Common myeloid progenitor, CD34-positive (primary cell): Measurements from ENCODE around the gene PACRG.

ENCODE experiments used
- CTCF ChIA-PET: fragments of 350-600 bp; sonication (Branson Sonifier 250); formaldehyde crosslinking; loops from one replicate; lab custom pipeline; 2021; ENCODE audit warnings: antibody characterized with exemption; lab: Charles Lee
- POLR2A ChIA-PET: fragments of 350-600 bp; sonication (Branson Sonifier 250); formaldehyde crosslinking; loops from one replicate; lab custom pipeline; 2021; ENCODE audit warnings: antibody characterized with exemption; lab: Charles Lee
- DNase-seq, 3 donors: peaks; one replicate each; pipeline versions ENCODE4 v3.0.0 to v3.0.0-alpha.2; 2013
- H3K27ac ChIP-seq, 2 experiments: 1 replicate in 1 of 2; 2 replicates in 1 of 2; pipeline ENCODE4 v1.7.0; 2013; ENCODE audit warnings: inconsistent platforms in 2 of 2, low read length in 2 of 2, mild to moderate bottlenecking in 2 of 2, low read depth in 1 of 2, moderate library complexity in 1 of 2; ENCODE audit not compliant: severe bottlenecking in 2 of 2, insufficient read depth in 1 of 2, poor library complexity in 1 of 2
- H3K27me3 ChIP-seq, 5 experiments: replicated peaks in 2 of 5; 1 replicate in 3 of 5; 2 replicates in 2 of 5; pipeline versions ENCODE4 v1.6.1 to v1.7.0; 2013; ENCODE audit warnings: low read length in 4 of 5, mild to moderate bottlenecking in 2 of 5, moderate library complexity in 2 of 5, inconsistent platforms in 1 of 5; ENCODE audit not compliant: insufficient read depth in 5 of 5, control insufficient read depth in 4 of 5
- H3K36me3 ChIP-seq, 4 experiments: 1 replicate in 2 of 4; 2 replicates in 2 of 4; pipeline versions ENCODE4 v1.6.1 to v1.7.0; 2013; ENCODE audit warnings: low read length in 3 of 4, control low read depth in 1 of 4, mild to moderate bottlenecking in 1 of 4; ENCODE audit not compliant: control insufficient read depth in 4 of 4, insufficient read depth in 4 of 4
- H3K4me1 ChIP-seq, 4 experiments: 1 replicate in 3 of 4; 2 replicates in 1 of 4; pipeline versions ENCODE4 v1.6.1 to v1.7.1; 2013; ENCODE audit warnings: low read length in 3 of 4, mild to moderate bottlenecking in 3 of 4, control low read depth in 1 of 4, inconsistent platforms in 1 of 4, moderate library complexity in 1 of 4; ENCODE audit not compliant: control insufficient read depth in 4 of 4, insufficient read depth in 4 of 4; ENCODE audit errors: control extremely low read depth in 1 of 4
- H3K4me3 ChIP-seq, 7 experiments: 1 replicate in 4 of 7; 2 replicates in 3 of 7; pipeline versions ENCODE4 v1.5.1 to v1.7.0; 2013; ENCODE audit warnings: mild to moderate bottlenecking in 7 of 7, low read length in 6 of 7, moderate library complexity in 6 of 7, inconsistent platforms in 2 of 7, low read depth in 2 of 7, control low read depth in 1 of 7; ENCODE audit not compliant: insufficient read depth in 4 of 7, control insufficient read depth in 1 of 7; ENCODE audit errors: extremely low read depth in 1 of 7
- H3K9me3 ChIP-seq, 5 experiments: 1 replicate in 4 of 5; 2 replicates in 1 of 5; pipeline versions ENCODE4 v1.6.1 to v1.7.1; 2013; ENCODE audit warnings: low read length in 4 of 5, mild to moderate bottlenecking in 2 of 5, inconsistent platforms in 1 of 5, low read depth in 1 of 5, moderate library complexity in 1 of 5; ENCODE audit not compliant: control insufficient read depth in 4 of 5, insufficient read depth in 2 of 5; ENCODE audit errors: control extremely low read depth in 1 of 5
- WGBS: methylation state at CpG from one replicate; pipeline ENCODE4 v1.1.5; 2013; ENCODE audit not compliant: insufficient coverage; 5-methylcytosine and 5-hydroxymethylcytosine counted together

PACRG gene

DNA sequence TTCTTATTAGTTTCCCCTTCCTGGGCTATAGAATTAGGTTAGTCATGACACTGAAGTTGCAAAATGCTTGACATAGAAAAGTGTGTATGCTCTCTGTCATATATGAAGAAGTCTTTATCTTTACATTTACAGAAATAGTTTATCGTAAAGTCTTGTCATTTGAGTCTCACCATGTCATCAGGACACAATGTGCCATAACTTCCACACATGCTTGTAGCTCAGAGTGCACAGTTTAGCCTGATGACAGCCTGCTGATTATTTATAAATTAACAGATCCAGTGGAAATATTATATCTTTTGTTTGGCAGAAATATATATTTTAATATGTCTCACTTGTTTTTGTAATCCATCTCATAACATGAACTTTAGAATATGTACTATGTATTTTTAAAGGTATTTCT, 399.8 kb downstream of the PACRG start:
- Histone ChIP-seq H3K9me3 (no peaks in the 10 kb centered on the region), H3K4me1 (no peaks in the 10 kb centered on the region), H3K27ac (no peak overlapping the region), H3K27me3 (no peaks in the 10 kb centered on the region), H3K36me3 (no peaks in the 10 kb centered on the region), H3K4me3 (no peak overlapping the region)
- WGBS, result no CpG with 5 or more reads among the region's 1 CpG
- ChIA-PET POLR2A (no interaction called here), CTCF (no interaction called here)
- DNase-seq, result no peak

DNA sequence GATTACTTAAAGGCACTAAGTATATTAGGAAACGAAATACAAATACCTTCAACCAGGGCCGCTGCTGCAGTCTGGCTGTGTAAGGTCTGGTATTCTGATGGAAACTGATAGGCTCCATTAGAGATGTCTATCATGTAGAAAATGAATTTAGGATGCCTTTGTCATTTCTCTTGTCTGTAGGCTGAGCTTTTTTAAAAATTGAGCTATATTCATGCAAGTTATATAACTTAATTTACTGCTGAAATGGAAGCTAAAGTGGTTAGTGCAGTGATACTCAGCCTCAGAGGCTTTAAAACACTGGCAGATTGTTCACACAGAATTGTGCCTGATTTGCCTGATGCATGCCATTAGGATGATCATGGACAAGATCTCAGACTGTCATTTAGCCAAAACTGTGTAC, 400.6 kb downstream of the PACRG start:
- 80% methylated on average over 1 of the region's 2 CpGs for WGBS

DNA sequence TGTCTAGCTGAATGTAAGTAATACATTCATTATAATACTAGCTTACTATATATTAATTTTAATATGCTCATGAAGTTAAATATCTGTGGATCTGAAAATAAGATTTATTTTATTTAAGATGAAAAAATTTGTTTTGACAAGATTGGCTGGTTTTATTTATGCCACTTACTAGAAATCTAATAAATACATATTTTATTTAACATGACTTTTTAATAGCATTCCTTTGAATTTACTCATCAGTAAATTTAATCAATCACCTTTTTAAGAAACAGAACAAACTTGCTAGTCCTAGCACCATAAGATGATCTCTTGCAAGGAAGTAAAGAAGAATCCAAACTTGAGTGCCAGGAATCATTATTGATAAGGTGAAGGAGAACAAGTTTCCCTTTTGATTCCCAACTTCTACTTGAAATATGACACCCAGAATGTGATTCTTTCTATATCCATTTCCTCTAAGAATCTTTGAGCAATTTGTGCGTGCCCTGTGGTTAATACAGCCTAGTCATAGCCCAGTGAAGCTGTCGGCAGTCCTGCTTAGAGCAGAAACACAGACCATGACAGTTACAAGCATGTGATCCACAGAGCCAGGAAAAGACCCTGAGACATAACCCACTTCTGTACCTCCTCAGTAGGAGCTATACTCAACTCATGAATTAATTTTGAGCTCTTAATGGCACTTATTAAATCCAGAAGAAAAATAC, 404.4 kb downstream of the PACRG start:
- Histone ChIP-seq H3K27me3 (no peaks in the 10 kb centered on the region), H3K4me3 (no peak overlapping the region), H3K27ac (no peak overlapping the region), H3K4me1 (no peaks in the 10 kb centered on the region), H3K36me3 (no peaks in the 10 kb centered on the region), H3K9me3 (no peaks in the 10 kb centered on the region)
- no peak for DNase-seq
- ChIA-PET CTCF (no interaction called here), POLR2A (no interaction called here)
- WGBS, result 92% methylated on average over 2 of the region's 2 CpGs

More for the DNA sequence above, 400.6 kb downstream of the PACRG start:
- H3K9me3 ChIP-seq, result no peaks in the 10 kb centered on the region
- no peaks in the 10 kb centered on the region for H3K36me3 ChIP-seq
- POLR2A ChIA-PET, result no interaction called here
- H3K27me3 ChIP-seq, result no peaks in the 10 kb centered on the region
- no peak for DNase-seq
- H3K4me1 ChIP-seq, result no peaks in the 10 kb centered on the region
- CTCF ChIA-PET, result interaction anchor here (0.9 kb wide), 1 partner anchor 42 kb away, joined by 3 read pairs; no protein-coding TSS in a partner anchor
- no peak overlapping the region for H3K4me3 ChIP-seq
- no peak overlapping the region for H3K27ac ChIP-seq

DNA sequence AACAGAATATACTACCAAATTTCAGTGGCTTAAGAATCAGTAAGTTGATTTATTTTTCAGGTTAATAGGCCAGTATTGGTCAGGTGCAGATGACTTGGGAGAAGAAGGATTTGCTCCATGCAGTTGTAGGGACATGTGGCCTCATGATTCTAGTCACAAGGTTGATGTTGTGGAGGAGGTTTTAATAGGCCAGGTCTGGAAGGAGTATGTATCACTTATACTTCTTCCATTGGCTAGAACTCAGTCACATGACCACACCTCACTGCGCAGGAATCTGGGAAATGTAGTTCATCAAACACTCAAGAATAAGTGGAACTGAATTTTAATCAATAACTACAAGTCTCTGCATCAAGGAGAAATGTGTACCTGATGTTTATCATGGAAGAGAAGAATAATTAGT, 405.2 kb downstream of the PACRG start:
- Histone ChIP-seq H3K4me1 (no peaks in the 10 kb centered on the region), H3K27me3 (no peaks in the 10 kb centered on the region), H3K4me3 (no peak overlapping the region), H3K36me3 (no peaks in the 10 kb centered on the region), H3K9me3 (no peaks in the 10 kb centered on the region), H3K27ac (no peak overlapping the region)
- DNase-seq, result no peak
- no CpG with 5 or more reads among the region's 1 CpG for WGBS
- CTCF ChIA-PET, result no interaction called here
- POLR2A ChIA-PET, result no interaction called here

DNA sequence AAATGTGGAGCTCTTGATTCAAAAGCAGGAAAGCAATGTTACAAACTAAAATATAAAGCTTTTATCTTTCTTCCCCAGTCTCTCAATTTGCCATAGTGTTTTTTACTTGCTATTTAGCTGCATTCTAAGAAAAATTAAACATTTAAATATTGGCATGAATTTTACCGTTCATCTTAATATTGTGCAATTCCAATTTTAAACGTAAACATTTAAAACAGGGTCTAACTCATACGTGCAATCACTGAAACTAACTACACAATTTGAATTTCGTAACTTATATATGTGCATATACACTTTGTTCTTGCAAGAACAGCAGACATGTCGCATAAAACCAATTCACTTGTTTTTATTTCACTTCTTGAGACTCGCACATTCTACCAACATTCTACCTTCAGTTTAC, 405.9 kb downstream of the PACRG start:
- DNase-seq, result no peak
- Histone ChIP-seq H3K27me3 (no peaks in the 10 kb centered on the region), H3K36me3 (no peaks in the 10 kb centered on the region), H3K9me3 (no peaks in the 10 kb centered on the region), H3K4me1 (no peaks in the 10 kb centered on the region), H3K27ac (no peak overlapping the region), H3K4me3 (no peak overlapping the region)
- ChIA-PET POLR2A (no interaction called here), CTCF (no interaction called here)
- WGBS, result 88% methylated on average over 3 of the region's 6 CpGs

DNA sequence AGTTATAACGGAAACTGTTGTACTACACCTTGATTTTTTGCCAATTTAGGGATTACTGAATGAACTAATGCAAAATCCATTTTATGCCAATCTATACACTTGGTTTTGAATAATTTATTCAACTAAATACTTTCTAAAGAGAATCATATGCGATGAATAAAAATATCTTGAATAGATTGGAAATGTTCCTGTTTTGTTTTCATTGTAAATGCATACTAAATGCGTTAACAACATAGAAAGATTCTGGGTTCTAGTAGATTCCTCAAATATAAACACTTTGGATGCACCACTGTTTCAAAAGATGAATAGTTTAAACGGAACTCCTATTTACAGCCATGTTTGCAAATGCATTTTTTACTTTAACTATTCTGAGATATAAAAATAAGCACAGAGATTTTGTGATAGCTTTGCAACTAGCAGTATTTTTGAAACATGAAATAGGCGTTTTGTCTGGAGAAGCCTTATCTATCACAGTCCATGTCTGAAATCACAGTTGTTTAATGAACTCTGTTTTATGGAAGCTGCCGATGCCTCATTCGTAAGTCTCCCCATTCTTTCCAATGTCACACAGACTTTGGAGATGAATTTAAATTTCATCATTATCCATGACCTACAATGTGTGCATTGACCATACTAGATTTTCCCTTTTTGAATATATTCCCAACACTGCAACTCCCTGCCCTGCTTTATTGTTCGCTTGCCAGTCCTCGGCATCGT, 409.1 kb downstream of the PACRG start:
- WGBS, result 100% methylated on average over 7 of the region's 10 CpGs
- DNase-seq, result no peak
- H3K9me3 ChIP-seq, result peaks cover 0 to 3% (median 0%) of the 10 kb centered on the region in 5 experiments
- CTCF ChIA-PET, result no interaction called here
- H3K4me3 ChIP-seq, result no peak overlapping the region
- POLR2A ChIA-PET, result no interaction called here
- H3K27ac ChIP-seq, result no peak overlapping the region
- H3K4me1 ChIP-seq, result no peaks in the 10 kb centered on the region
- H3K27me3 ChIP-seq, result no peaks in the 10 kb centered on the region
- H3K36me3 ChIP-seq, result no peaks in the 10 kb centered on the region

DNA sequence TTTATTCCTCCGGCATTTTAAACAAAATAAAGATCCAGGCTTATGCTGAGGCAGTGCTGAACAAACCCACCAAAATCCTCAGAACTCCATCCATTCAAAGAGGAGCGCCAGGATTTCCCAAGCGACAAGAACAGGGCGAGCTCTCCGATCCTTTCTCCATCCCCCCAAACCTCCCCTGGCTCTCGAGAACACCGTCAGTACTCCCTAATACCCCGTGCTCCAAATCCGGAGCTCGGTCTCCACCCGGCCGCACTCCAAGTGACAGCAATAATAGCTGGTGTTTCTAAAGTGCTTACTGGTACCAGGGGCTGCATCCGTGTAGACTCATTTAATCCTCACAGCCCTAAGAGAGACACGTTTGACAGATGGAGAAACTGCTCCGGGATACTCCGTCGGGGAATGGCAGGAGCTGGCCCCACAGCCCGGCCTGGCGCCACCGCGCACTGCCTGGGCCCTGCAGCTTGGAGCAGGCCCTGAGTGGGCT, 409.7 kb downstream of the PACRG start:
- CTCF ChIA-PET, result no interaction called here
- H3K4me3 ChIP-seq, result no peak overlapping the region
- H3K4me1 ChIP-seq, result no peaks in the 10 kb centered on the region
- WGBS, result 91% methylated on average over 20 of the region's 21 CpGs
- POLR2A ChIA-PET, result no interaction called here
- H3K36me3 ChIP-seq, result no peaks in the 10 kb centered on the region
- no peaks in the 10 kb centered on the region for H3K27me3 ChIP-seq
- no peak for DNase-seq
- peaks cover 0 to 3% (median 0%) of the 10 kb centered on the region in 5 experiments for H3K9me3 ChIP-seq
- no peak overlapping the region for H3K27ac ChIP-seq
